ENCODE results near the gene ACTL8.
A peak's percentile ranks its signal among the peaks of the same experiment; 100 is the strongest.

ACTL8 gene

DNA sequence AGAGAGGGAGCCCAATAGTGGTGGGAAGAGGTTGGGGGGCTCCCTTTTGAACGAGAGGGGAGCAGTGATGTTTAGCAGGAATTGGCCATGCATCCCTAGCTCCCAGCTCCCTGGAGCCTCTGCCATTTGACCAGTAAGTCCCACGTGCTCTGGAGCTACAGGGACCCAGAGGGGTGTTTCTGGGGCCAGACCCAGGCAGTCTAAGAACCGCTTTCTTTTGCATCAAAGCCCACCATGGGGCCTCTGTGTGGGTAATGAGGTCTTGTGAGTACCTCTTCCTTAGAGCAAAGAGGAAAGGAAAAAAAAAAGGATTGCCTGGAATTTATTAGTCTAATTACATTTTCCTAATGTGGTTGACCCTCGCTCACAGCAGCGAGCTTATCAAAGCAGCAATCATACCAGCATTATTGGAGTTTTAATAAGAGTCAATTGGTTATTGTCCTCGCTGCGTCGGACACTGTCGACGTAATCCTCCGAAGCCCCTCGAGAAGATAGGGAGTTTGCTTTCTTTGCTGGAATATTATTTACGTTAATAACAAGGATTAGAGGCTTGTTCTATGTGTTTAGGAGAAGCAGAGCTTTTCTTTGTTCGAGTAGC lies 17.6 kb downstream of the ACTL8 start:
- no peak for DNase-seq (ENCODE audit: low spot score)

DNA sequence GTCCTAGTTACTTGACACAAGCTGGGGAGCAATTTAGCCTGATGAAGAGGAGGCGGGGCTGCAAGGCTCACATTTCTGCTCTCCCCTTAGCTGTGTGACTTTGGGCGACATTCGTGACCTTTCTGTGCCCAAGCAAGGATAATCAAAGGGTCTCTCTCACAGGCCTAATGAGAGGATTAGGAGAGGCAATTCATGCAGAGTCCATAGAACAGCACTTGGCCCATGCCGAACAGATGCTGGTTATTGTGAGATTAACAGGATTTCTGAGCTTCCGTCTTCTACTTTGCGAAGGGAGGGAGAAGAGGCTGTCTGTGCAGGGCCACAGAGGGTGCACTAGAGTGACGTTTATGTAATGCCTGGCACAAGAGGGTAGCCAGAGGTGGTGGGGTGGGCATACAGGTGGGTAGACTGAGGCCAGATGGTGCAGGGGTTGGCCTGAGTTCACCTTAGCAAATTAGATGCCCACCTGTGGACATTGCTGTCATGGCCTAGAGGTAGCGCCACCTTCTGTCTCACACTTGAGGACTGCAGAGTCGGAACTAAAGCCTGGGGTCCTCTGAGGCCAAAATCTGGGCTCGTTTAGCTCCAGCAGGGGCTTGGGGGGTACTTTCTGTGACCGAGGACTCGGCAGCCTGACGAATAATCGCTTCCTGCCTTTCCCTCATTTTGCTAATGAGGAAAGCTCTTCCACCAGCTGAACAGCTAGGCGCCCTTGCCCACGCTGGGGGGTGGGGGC lies 18.6 kb downstream of the ACTL8 start:
- DNase-seq (ENCODE audit: low spot score), result no peak

DNA sequence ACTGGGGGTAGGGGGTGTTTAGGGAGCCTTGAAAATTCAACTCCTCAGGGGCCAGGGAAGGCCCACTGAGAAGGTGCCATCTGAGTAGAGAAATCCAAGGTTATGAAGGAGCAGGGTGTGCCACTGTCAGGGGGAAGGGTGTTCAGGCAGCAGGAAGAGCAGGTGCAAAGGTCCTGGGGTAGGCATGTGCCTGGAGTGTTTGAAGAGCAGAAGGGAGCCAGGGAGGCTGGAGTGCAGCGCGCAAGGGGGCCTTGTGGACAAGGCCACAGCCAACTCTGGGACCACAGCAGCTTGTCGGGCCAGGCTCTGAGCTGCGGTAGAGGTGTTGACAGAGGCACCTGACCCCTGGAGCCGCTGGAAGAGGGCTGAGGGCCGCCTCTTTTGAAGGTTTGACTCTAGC lies 19.3 kb downstream of the ACTL8 start:
- DNase-seq (ENCODE audit: low spot score), result no peak

DNA sequence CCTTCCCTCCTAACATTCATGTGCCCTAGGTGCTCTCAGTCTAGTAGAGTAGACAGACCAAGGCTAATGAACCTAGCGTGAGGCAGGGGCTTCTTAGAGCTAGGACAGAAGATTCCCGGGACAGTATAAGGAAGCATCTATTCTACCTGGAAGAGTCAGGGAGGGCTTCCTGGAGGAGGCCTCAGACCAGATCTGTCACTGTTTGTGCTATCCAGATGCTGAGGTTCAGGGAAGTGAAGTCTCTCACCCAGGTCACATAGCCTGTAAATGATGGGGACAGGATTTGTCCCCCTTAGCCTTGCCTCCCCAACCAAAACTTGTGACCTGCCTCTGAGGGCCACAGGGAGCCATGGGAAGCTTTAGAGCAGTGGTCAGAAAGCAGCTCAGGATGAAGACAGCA lies 20.7 kb downstream of the ACTL8 start:
- DNase-seq (ENCODE audit: low spot score), result no peak

DNA sequence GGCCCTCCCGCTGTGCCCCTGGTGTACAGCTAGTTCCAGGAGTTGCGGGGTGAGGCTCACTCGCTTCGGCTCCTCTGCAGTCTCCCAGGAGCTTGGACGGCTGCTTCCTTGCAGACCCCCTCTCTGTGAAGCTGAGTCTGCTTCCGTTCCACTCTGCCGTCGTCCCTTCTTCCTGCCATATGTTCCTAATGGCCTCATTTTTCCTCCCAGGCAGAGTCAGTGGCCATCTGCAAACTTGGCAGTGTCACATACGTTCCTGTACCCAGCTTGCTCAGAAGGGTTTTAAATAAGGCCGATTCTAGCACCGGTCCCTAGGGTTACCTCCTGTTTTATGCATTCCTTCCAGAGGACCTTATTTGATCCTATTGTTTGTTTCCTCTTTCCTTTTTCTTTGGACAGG lies 21.3 kb downstream of the ACTL8 start:
- DNase-seq (ENCODE audit: low spot score), result no peak

DNA sequence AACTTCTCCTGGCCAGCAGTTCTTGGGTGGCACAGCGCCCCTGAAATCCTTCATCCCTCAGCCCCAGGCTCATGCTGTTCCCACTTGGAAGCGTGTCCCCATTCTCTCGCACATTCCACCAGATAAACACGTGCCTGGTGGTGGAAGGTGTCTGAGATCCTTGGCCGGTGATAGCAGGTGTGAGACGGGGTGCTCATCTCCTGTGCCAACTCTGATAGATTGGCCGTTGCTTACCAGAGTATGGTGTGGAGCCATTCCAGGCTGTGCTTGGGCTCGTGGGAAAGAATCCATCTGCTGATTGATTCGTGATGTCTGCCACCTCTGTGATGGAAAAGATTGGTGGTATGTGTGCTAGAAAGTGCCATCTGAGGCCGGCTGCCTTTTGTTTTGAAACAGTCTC lies 22.2 kb downstream of the ACTL8 start:
- DNase-seq (ENCODE audit: low spot score), result no peak

DNA sequence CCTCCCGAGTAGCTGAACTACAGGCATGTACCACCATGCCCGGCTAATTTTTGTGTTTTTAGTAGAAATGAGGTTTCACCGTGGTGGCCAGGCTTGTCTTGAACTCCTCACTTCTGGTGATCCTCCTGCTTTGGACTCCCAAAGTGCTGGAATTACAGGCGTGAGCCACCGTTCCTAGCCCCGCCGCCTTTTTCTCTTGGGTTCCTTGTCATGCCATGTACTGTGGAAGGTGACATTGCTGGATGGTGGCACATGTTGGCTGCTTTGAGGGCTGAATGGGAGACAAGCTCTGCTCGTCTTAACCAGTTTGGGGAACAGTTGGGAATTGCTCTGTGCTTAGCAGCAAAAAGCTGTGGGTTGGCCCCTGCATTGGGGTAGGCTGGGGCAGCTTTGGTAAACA lies 22.7 kb downstream of the ACTL8 start:
- no peak for DNase-seq (ENCODE audit: low spot score)

DNA sequence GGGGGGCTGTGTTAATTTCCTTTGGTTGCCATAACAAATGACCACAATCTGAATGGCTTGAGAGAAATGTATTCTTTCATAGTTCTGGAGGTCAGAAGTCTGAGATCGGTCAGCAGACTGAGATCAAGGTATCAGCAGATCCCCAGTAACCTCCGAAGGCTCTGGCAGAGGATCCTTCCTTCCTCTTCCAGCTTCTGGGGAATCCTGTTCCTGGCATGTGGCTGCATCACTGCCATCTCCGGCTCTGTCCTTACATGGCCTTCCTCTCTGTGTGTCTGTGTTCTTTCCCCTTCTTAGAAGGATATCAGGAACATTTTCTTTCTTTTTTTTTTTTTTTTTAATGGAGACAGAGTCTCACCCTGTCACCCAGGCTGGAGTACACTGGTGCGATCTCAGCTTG lies 25.8 kb downstream of the ACTL8 start:
- DNase-seq (ENCODE audit: low spot score), result no peak

DNA sequence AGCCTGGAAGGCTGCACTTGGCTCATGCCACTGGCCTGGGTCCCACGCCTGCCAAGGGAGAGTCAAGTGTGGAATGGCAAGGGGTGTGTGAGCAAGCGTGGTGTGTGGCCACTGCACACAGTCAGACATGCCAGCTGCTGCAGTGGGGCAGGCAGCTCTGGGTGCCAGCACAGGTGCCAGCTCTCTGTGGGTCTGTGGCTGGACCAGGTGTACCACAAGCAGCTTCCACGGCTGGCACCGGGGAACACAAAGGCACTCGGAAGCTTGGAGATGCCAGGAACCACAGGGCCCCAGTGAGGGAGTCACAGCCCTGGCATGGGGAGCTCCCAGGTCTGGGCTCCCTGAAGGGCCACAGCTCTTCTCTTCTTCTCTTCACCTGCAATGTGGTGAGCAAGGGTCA lies 34.8 kb downstream of the ACTL8 start:
- DNase-seq (ENCODE audit: low spot score), result no peak

DNA sequence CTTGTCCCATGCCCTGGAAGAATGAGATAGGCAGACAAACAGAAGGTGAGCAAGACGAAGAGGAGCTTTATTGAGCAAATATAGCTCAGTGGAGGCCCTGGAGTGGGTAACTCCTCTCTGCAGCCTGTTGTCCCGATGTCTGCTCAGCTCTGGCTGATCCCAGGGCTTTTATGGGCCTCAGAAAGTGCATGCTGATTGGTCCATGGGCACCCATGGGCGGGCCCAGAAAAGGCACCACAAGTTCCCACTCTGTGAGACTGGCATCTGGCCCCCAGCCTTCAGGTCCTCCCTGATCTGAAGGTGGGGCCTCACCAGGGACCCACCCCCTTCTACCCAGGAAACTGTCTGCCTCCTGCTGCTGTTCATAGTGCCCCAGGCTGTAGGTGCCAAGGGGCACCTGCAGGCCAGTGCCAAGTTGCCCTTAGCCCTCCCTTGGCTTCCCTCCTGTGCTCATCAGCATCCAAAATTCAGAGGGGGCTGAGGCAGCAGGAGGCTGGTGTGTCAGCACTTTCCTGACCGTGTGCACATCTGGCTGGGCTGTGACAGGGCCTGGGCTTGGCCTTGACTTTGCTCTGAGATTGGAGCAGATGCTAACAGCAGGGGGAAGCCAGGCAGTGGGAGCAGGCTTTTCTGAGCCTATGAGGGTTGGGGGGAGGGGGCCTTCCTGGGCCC lies 35.4 kb downstream of the ACTL8 start:
- DNase-seq (ENCODE audit: low spot score), result no peak

DNA sequence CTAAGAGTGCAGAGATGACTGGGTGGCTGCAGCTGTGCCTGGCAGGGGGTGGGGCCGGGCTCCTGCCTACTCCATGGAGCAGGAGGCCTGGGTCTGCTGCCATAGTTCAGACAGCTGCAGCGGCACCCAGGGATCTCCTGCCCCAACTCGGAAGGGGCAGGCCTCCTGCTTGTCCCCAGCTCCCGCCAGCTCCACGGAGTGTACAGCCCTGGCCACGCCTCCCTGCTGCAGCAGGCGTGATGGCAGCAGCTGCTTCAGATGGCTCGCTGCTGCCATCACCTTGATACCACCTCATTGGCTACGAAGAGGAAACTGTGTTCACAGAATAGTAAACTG lies 35.9 kb downstream of the ACTL8 start:
- DNase-seq (ENCODE audit: low spot score), result no peak

DNA sequence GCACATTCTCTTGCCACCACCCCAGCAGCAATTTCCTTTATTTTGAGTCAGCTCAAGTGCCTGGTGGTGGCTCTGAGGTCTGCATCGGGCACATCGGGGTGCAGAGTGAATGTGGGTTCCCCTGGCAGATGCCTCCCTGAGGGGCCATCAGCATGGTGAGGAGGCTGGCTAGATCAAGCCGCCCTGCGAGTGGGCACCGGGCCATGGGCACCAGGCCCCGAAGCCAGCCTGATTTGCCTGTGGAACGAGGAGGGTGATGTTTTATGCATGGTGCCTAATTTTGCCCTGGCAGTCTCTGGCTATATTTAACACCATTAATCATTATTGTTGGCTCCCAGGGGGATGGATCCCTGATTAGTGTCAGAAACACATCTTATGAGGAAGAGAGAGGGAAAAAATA lies 36.3 kb downstream of the ACTL8 start:
- DNase-seq (ENCODE audit: low spot score), result no peak

DNA sequence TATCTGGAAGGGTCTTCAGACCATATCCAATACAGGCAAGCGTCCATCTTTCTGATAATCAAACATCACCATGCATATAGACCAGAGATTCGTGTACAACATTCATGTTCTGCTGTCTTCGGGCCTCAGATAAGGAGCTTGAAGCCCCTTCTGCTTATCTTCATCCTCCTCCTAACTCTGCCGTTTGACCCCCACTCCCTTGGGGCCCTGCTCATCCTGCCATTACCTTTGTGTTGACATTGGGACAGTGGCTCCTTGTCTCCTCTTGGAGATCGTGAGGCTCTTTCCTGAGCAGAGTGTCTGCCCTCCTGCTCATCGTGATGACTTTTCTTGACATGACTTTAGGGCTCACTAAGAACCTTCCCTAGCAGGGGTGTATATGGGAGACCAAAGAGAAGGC lies 37.3 kb downstream of the ACTL8 start:
- no peak for DNase-seq (ENCODE audit: low spot score)

DNA sequence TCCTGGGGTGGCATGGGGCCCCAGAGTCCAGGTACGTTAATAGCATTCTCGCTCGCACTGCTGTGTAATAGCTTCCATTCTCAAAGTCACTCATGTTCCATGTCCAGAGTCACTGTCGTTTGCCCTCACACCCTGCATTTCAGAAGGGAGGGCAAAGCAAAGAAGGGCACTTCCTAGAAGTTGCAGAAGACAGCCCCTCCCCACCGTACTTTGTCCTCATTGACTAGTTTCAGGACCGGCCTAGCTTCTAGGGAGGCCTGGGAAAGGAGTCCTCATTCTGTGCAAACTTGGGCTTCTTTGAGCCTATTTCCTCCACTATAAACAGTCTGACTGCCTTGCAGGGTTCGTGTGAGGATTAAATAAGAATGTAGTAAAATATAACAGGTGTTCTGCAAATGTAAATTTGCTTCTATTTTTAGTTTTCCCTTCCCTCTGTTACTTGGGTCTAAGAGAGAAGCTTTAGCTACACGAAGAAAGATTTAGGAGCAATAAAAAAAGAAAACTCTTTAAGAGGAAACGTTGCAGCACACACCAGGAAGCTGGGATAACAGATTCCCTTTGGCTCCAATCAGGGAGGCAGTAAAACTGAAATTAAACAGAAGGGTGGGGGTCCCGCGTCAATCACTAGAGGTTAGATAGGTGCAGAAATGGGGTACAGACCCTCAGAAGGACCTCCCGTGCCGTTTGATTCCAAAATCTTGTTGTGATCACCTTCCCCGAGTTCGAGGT lies 40.1 kb downstream of the ACTL8 start:
- no peak for DNase-seq (ENCODE audit: low spot score)

DNA sequence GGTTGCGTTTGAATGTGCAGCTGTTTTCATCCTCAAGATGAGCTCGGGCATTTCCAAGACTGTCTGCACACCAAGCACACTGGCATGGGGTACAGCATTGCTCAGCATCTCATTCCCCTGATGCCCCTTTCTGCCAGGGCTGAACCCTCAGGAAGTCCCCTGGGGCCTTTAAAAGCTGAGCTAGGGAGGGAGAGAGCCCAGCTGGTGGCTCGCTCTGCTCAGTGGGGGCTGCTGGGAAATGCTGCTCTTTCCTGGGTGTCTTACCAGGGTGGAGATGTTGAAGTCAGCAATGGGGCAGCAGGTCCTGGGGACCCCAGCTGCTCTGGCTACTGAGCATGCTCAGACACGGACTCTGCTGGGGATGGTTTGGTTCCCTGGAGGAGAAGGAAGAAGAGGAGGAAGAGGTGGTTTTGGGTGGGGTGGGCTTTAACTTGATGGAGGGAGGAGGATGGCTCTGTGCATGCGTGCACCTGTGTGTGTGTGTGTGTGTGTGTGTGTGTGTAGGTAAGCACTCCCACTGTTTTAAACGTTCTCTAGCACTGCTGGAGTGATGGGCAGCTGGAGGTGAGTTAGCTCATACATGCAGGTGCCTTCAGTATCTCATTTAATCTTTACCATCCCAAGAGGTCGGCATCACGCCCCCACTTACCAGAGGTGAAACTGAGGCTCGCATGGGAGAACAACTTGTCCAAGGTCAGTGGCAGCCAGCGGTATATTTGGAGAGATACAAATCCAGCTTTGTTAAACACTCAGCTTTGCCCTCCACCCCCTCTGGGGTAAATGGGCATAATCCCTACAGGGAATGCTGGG lies 40.9 kb downstream of the ACTL8 start:
- no peak for DNase-seq (ENCODE audit: low spot score)

DNA sequence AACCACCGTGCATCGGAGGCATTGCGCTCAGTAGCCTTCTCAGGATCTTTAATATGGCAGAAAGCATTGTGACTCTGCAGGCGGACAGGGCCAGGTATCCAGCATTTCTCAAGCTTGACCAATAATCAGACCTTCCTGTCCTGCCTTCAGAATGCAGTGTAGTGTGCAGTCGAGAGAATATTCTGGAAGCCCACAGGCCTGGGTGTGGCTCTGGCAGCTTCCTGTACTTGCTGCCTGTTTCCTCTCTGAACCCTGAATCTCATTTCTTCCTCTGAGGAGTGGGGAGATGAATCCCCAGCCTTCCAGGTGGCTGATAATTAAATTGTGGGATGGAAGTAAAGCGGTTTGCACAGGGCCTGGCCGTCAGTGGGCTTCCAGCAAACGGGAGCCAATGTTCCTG lies 42.3 kb downstream of the ACTL8 start:
- DNase-seq (ENCODE audit: low spot score), result no peak

DNA sequence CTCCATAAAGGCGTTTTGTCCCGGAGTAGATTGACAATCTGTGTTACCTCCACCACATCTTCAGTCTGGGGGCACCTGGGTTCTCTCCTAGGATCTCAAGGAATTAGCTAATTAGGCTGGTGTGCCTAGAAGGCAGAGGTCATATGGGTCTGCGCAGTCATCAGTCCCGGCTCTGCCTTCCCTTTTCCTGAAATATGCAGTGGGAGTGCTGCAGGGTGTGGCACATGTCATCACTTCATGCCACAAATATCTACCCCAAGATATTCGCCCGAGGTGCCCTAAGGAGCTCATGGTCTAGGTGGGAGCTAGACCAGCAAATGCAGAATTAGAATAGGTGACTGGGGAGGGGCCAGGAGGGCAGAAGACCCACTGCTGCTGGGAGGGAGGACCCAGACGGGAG lies 42.9 kb downstream of the ACTL8 start:
- DNase-seq (ENCODE audit: low spot score), result peak; percentile 35

DNA sequence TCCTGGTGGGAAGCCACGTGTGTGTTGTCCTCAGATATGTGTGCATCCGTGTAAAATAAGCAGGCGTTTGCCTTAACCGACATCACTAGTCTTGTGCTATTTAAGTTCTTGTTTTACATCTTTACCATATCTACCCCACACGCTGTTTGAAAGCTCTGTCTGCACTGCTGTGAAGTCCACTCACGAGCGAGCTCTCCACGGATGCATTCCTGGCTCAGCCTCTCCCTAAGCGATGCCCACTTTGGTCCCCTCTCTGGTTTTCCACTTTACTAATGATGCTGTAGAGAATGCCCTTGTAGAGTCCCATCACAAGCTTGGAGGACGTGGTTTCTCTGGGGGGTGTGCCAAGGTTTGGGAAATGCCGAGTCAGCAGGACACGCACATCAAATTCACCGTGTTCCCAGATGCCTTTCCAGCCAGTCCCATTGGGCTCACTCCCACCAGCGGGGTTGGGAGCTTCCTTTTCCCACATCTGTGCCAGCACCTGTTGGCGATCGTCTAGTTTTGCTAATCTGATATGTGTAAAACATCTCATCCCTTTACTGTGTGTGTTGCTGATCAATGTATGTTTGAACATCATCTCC lies 43.8 kb downstream of the ACTL8 start:
- no peak for DNase-seq (ENCODE audit: low spot score)

DNA sequence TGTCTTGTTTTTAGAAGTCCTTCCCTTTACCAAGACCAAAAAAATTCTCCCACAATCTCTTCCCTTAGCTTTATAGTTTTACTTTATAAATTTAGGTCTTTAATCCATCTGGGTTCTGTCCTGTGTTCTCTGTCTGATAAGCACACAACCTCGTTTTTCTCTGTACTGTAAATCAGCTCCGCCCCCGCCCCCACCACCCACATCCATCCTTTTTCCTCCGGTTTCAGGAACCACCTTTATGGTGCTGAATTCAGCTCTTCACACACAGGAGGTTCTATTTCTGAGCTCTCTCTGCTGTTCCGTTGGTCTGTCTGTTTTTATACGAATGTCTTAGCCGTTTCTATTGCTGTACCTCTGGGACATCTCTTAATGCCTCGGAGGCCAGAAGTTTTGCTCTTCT lies 44.5 kb downstream of the ACTL8 start:
- DNase-seq (ENCODE audit: low spot score), result no peak

DNA sequence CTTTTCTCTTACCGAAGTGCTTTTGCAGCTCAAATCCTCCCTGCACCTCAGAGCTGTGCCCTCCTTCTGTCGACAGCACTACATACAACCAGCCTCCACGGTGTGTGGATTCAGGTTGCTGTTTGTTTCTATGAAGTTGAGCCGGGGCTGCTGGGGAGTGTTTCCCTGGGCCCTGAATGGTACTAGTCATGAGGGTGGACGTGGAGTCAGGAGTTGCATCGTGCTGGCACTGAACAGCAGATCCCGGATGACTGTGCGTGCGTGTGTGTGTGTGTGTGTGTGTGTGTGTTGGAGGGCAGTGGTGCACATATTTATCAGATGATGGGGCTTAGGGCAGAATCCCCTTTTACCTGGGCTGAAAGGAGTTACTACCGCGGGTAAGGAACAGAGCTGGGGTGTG lies 47.0 kb downstream of the ACTL8 start:
- no peak for DNase-seq (ENCODE audit: low spot score)

DNA sequence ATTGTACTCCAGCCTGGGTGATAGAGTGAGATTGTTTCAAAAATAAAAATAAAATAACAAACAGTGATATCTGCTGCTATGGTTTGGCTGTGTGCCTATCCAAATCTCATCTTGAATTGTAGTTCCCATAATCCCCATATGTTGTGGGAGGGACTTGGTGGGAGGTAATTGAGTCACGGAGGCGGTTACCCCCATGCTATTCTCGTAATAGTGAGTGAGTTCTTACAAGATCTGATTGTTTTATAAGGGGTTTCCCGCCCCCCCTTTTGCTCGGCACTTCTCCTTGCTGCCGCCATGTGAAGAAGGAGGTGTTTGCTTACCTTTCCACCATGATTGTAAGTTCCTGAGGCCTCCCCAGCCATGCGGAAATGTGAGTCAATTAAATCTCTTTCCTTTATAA lies 47.8 kb downstream of the ACTL8 start:
- DNase-seq (ENCODE audit: low spot score), result no peak

Measured in GM03348 (cell line).